Small intestine (tissue), 7 donors: Measurements from ENCODE around the gene FBXL12. TPM values are rescaled to one million over a fixed set of nuclear protein-coding genes. Genes with fewer than 3 reads are reported as not detected.
"Not testable (repeated sequence)": the region's sequence is repeated elsewhere in the genome, so short reads cannot be mapped to it uniquely, and the experiment has no call there.

ENCODE experiments used
- DNase-seq, 2 donors: peaks; one replicate each; pipeline versions ENCODE4 v3.0.0 to v3.0.0-alpha.2; 2013
- FAIRE-seq: peaks from 2 replicates; lab custom pipeline; 2012; peaks lifted over from hg19 to GRCh38; lab: Jason Lieb, UNC
- H3K27ac ChIP-seq, 3 donors: one replicate each; pipeline ENCODE4 v1.5.1; 2013; ENCODE audit warnings: low read length in 2 of 3, mild to moderate bottlenecking in 2 of 3, control low read depth in 1 of 3, inconsistent platforms in 1 of 3, low read depth in 1 of 3, moderate library complexity in 1 of 3
- H3K27me3 ChIP-seq, 3 donors: one replicate each; pipeline ENCODE4 v1.6.1; 2013; ENCODE audit warnings: low read length in 3 of 3, inconsistent platforms in 1 of 3; ENCODE audit not compliant: control insufficient read depth in 3 of 3, insufficient read depth in 3 of 3
- H3K36me3 ChIP-seq, 3 donors: one replicate each; pipeline ENCODE4 v1.6.1; 2013; ENCODE audit warnings: low read length in 3 of 3, inconsistent platforms in 1 of 3, low read depth in 1 of 3, mild to moderate bottlenecking in 1 of 3, moderate library complexity in 1 of 3; ENCODE audit not compliant: control insufficient read depth in 3 of 3, insufficient read depth in 2 of 3
- H3K4me1 ChIP-seq, 3 donors: one replicate each; pipeline ENCODE4 v1.6.1; 2013; ENCODE audit warnings: low read length in 2 of 3, inconsistent platforms in 1 of 3, low read depth in 1 of 3, mild to moderate bottlenecking in 1 of 3, moderate library complexity in 1 of 3; ENCODE audit not compliant: control insufficient read depth in 3 of 3, insufficient read depth in 2 of 3
- H3K4me3 ChIP-seq, 3 donors: one replicate each; pipeline ENCODE4 v1.5.1; 2013; ENCODE audit warnings: low read length in 3 of 3, control low read depth in 1 of 3, inconsistent platforms in 1 of 3, low read depth in 1 of 3, mild to moderate bottlenecking in 1 of 3, moderate library complexity in 1 of 3
- H3K9me3 ChIP-seq, 2 donors: one replicate each; pipeline ENCODE4 v1.6.1; 2013; ENCODE audit warnings: low read depth in 1 of 2, low read length in 1 of 2; ENCODE audit not compliant: control insufficient read depth in 2 of 2, insufficient read depth in 1 of 2
- WGBS, 3 donors: extraction: QIAGEN DNeasy Blood & Tissue Kit; methylation state at CpG; one replicate each; pipeline ENCODE4 v1.1.7; 2013; 5-methylcytosine and 5-hydroxymethylcytosine counted together
- polyA plus RNA-seq, 4 donors: library from polyadenylated mRNA; stranded (reverse) in 3 of 4; unstranded in 1 of 4; fragments of 200-250 nt in 3 of 4; fragments of 120-200 nt in 1 of 4; gene quantifications; one replicate each; pipeline versions ENCODE4 v1.2.1 to v1.2.3, GENCODE V29; 2013
- donor health status: healthy with polysubstance abuse.
- donor health status: control.
- donor health status: control.
- donor health status: Bipolar disorder and iron deficiency.
- donor health status: healthy.

Gene FBXL12
- polyA plus RNA-seq, 4 donors: 17.1 to 39.4 (median 31.7) TPM

- Histone ChIP-seq H3K27ac (peak overlapping the region; percentile 91 to 99 (median 99)), H3K4me3 (peak overlapping the region; percentile 46 to 73 (median 51)), H3K4me1 (peaks cover 0 to 48% (median 0%) of the 10 kb centered on the region in 3 donors), H3K9me3 (peaks cover 0 to 4% of the 10 kb centered on the region in 2 donors), H3K36me3 (peaks cover 0 to 4% (median 0%) of the 10 kb centered on the region in 3 donors), H3K27me3 (no peaks in the 10 kb centered on the region)
- DNase-seq (peak in 1 of 2 donors; percentile 12), FAIRE-seq (no peak)
- 55 to 71% (median 63%) methylated on average over 9 of the region's 9 CpGs for WGBS, 3 donors
Measured at GRCh38 chr19:9786342-9786741, 32.5 kb downstream of the FBXL12 start.

- peaks cover 0 to 4% of the 10 kb centered on the region in 2 donors for H3K9me3 ChIP-seq
- no peaks in the 10 kb centered on the region for H3K27me3 ChIP-seq
- 1 to 3% (median 2%) methylated on average over 65 to 74 of the region's 74 CpGs for WGBS, 3 donors
- H3K36me3 ChIP-seq: peaks cover 0 to 4% (median 0%) of the 10 kb centered on the region in 3 donors
- peak overlapping the region; percentile 46 to 73 (median 51) for H3K4me3 ChIP-seq
- DNase-seq (peak; percentile 98 to 99), FAIRE-seq (no peak)
- peaks cover 0 to 42% (median 0%) of the 10 kb centered on the region in 3 donors for H3K4me1 ChIP-seq
- peak overlapping the region; percentile 91 to 99 (median 99) for H3K27ac ChIP-seq
Measured at GRCh38 chr19:9785367-9786331, 33.2 kb downstream of the FBXL12 start.

- peak overlapping the region in 2 of 3 donors; percentile 27 to 98 for H3K27ac ChIP-seq
- not testable (repeated sequence) for H3K4me3 ChIP-seq, FAIRE-seq, H3K36me3 ChIP-seq, H3K9me3 ChIP-seq, H3K27me3 ChIP-seq
- peaks cover 0 to 29% (median 0%) of the 10 kb centered on the region in 3 donors for H3K4me1 ChIP-seq
- WGBS, 3 donors: 83 to 86% (median 86%) methylated on average over 6 of the region's 6 CpGs
- DNase-seq: peak in 1 of 2 donors; percentile 40
Measured at GRCh38 chr19:9784163-9784496, 34.7 kb downstream of the FBXL12 start.

- WGBS, 3 donors: 85 to 94% (median 94%) methylated on average over 2 of the region's 2 CpGs
Measured at GRCh38 chr19:9782338-9782737, 36.5 kb downstream of the FBXL12 start.

GRCh38 chr19:9768175-9769112, 50.4 kb downstream of the FBXL12 start, which contains the start of gene ZNF846:
Gene ZNF846, minus strand, starts transcription at chr19:9768738. Its CDS starts 3,788 bp downstream, at chr19:9764950.
- no peaks in the 10 kb centered on the region for H3K27me3 ChIP-seq
- peaks cover 0 to 16% of the 10 kb centered on the region in 2 donors for H3K9me3 ChIP-seq
- peaks cover 2 to 7% (median 4%) of the 10 kb centered on the region in 3 donors for H3K36me3 ChIP-seq
- DNase-seq: peak; percentile 95 to 99
- peak within 1 kb of the TSS; percentile 42 to 62 (median 48) for H3K4me3 ChIP-seq
- WGBS, 3 donors: 0 to 1% (median 0%) methylated on average over 50 to 65 of the region's 65 CpGs
- peak within 1 kb of the TSS; percentile 86 to 99 (median 94) for H3K27ac ChIP-seq
- FAIRE-seq: no peak
- peaks cover 0 to 3% (median 0%) of the 10 kb centered on the region in 3 donors for H3K4me1 ChIP-seq

More at GRCh38 chr19:9782338-9782737, 36.5 kb downstream of the FBXL12 start:
- Histone ChIP-seq H3K4me3 (no peak overlapping the region), H3K4me1 (peaks cover 0 to 16% (median 0%) of the 10 kb centered on the region in 3 donors), H3K9me3 (peaks cover 0 to 13% of the 10 kb centered on the region in 2 donors), H3K27ac (no peak overlapping the region), H3K27me3 (no peaks in the 10 kb centered on the region), H3K36me3 (peaks cover 0 to 4% (median 0%) of the 10 kb centered on the region in 3 donors)
- FAIRE-seq (no peak), DNase-seq (no peak)

Other genes starting within 250 kb of the FBXL12 start
- 10 to 100 TPM in 1 of 4 donors, 1 to 10 TPM in 3; 2.2 to 23.5 (median 4.2) TPM for gene ZNF121, start 234.6 kb downstream of the FBXL12 start, polyA plus RNA-seq
- 10 to 100 TPM; 18.6 to 37.7 (median 22.2) TPM for gene ZNF561, start 197.8 kb downstream of the FBXL12 start, polyA plus RNA-seq
- 10 to 100 TPM in 1 of 4 donors, 1 to 10 TPM in 3; 2.4 to 15.3 (median 7.4) TPM for gene ZNF562, start 144.0 kb downstream of the FBXL12 start, polyA plus RNA-seq
- 10 to 100 TPM in 1 of 4 donors, 1 to 10 TPM in 3; 2.2 to 16.7 (median 2.8) TPM for gene ZNF846, start 50.3 kb downstream of the FBXL12 start, polyA plus RNA-seq
- 1,000 to 10,000 TPM in 1 of 4 donors, 100 to 1,000 TPM in 3; 282 to 1,357 (median 757) TPM for gene UBL5, start 8.8 kb upstream of the FBXL12 start, polyA plus RNA-seq
- gene PIN1, start 16.2 kb upstream of the FBXL12 start, polyA plus RNA-seq: 100 to 1,000 TPM in 1 of 4 donors, 10 to 100 TPM in 3; 42.5 to 109 (median 82.5) TPM
- 1 to 10 TPM in 2 of 4 donors, under 1 TPM in 2; 0.45 to 8.4 (median 1.9) TPM for gene OLFM2, start 117.4 kb upstream of the FBXL12 start, polyA plus RNA-seq
- gene COL5A3, start 191.4 kb upstream of the FBXL12 start, polyA plus RNA-seq: 1 to 10 TPM in 2 of 4 donors, under 1 TPM in 2; 0.54 to 6.1 (median 1.5) TPM
- gene RDH8, start 194.4 kb upstream of the FBXL12 start, polyA plus RNA-seq: not detected